GM23338 (cell line): Measurements from ENCODE around the gene RELB. TPM values are rescaled to one million over a fixed set of nuclear protein-coding genes. Genes with fewer than 3 reads are reported as not detected.

Experiments
- ATAC-seq: fragments of 200-7000 bp; cut with Tn5 transposase; 3 replicates; pipeline ENCODE4 v1.9.1; 2020
- DNase-seq: peaks from one replicate; pipeline ENCODE4 v3.0.0-alpha.2; 2015; ENCODE audit warnings: low spot score
- H2AFZ ChIP-seq: fragments of 200-600 bp; sonication (generic); 2 replicates; pipeline ENCODE4 v1.8.0; 2016; ENCODE audit warnings: antibody characterized with exemption, mild to moderate bottlenecking, moderate library complexity
- H3F3A ChIP-seq: fragments of 200-600 bp; sonication (generic); replicated peaks from 2 replicates; pipeline ENCODE4 v1.8.0; 2017; ENCODE audit warnings: antibody characterized with exemption, mixed run types, low read depth
- H3K27ac ChIP-seq: fragments of 200-600 bp; sonication (generic); 2 replicates; pipeline ENCODE4 v1.6.1; 2016; ENCODE audit warnings: low read depth
- H3K27me3 ChIP-seq: fragments of 200-600 bp; sonication (generic); 2 replicates; pipeline ENCODE4 v1.8.0; 2016; ENCODE audit warnings: mild to moderate bottlenecking, mixed run types, moderate library complexity; ENCODE audit not compliant: insufficient read depth
- H3K36me3 ChIP-seq: fragments of 200-600 bp; sonication (generic); 2 replicates; pipeline ENCODE4 v1.8.0; 2016; ENCODE audit warnings: mild to moderate bottlenecking; ENCODE audit not compliant: insufficient read depth
- H3K4me1 ChIP-seq: fragments of 200-600 bp; sonication (generic); 2 replicates; pipeline ENCODE4 v1.8.0; 2016; ENCODE audit warnings: mild to moderate bottlenecking, moderate library complexity; ENCODE audit not compliant: insufficient read depth
- H3K4me2 ChIP-seq: fragments of 200-600 bp; sonication (generic); 2 replicates; pipeline ENCODE4 v1.7.1; 2017; ENCODE audit warnings: mixed run types
- H3K4me3 ChIP-seq: fragments of 200-600 bp; sonication (generic); 2 replicates; pipeline ENCODE4 v1.6.1; 2016; ENCODE audit warnings: mixed run types
- H3K79me2 ChIP-seq: fragments of 200-600 bp; sonication (generic); replicated peaks from 2 replicates; pipeline ENCODE4 v1.8.0; 2017; ENCODE audit warnings: mild to moderate bottlenecking; ENCODE audit not compliant: insufficient read depth
- H3K9me2 ChIP-seq: fragments of 200-600 bp; sonication (generic); 2 replicates; pipeline ENCODE4 v1.8.0; 2017; ENCODE audit not compliant: insufficient read depth
- H4K20me1 ChIP-seq: fragments of 200-600 bp; sonication (generic); replicated peaks from 2 replicates; pipeline ENCODE4 v1.8.0; 2017; ENCODE audit warnings: mild to moderate bottlenecking; ENCODE audit not compliant: insufficient read depth
- H3K27ac Mint-ChIP-seq: 2 replicates; pipeline ENCODE4 v1.8.0; 2020; ENCODE audit warnings: inconsistent platforms, mild to moderate bottlenecking, moderate library complexity, mixed read lengths
- H3K27me3 Mint-ChIP-seq: 3 replicates; pipeline ENCODE4 v1.8.0; 2022; ENCODE audit warnings: low read depth, mild to moderate bottlenecking, moderate library complexity, mixed read lengths, inconsistent platforms; ENCODE audit not compliant: insufficient read depth, poor library complexity
- H3K36me3 Mint-ChIP-seq: 3 replicates; pipeline ENCODE4 v1.8.0; 2021; ENCODE audit warnings: low read depth, mild to moderate bottlenecking, inconsistent platforms, moderate library complexity, mixed read lengths
- H3K4me1 Mint-ChIP-seq: 3 replicates; pipeline ENCODE4 v1.8.0; 2020; ENCODE audit warnings: mild to moderate bottlenecking, inconsistent platforms, mixed read lengths
- H3K4me3 Mint-ChIP-seq: 3 replicates; pipeline ENCODE4 v1.8.0; 2021; ENCODE audit warnings: moderate library complexity, mild to moderate bottlenecking, inconsistent platforms, mixed read lengths
- H3K9me3 Mint-ChIP-seq: 3 replicates; pipeline ENCODE4 v1.8.0; 2020; ENCODE audit warnings: moderate library complexity, mild to moderate bottlenecking, inconsistent platforms, mixed read lengths
- CREB1 ChIP-seq: fragments of 250-450 bp; sonication (Bioruptor Pico); IDR thresholded peaks from 2 replicates; pipeline ENCODE4 v1.5.0; 2020; ENCODE audit warnings: low read depth, mild to moderate bottlenecking, moderate library complexity
- CTCF ChIP-seq, 2 experiments: fragments of 200-600 bp in 1 of 2; sonication (generic) in 1 of 2; conservative IDR thresholded peaks; 2 replicates each; pipeline versions ENCODE4 v1.5.1 to v1.6.1; 2016 to 2017; ENCODE audit warnings: antibody characterized with exemption in 2 of 2, low read depth in 2 of 2, mild to moderate bottlenecking in 2 of 2, moderate library complexity in 1 of 2
- ETS1 ChIP-seq: IDR thresholded peaks from 2 replicates; pipeline ENCODE4 v1.6.1; 2016; ENCODE audit warnings: antibody characterized with exemption
- EZH2 ChIP-seq: fragments of 200-600 bp; sonication (generic); IDR thresholded peaks from one replicate; pipeline ENCODE4 v1.8.0; 2017; ENCODE audit warnings: antibody characterized with exemption, mild to moderate bottlenecking, low read depth; ENCODE audit not compliant: unreplicated experiment
- EZH2phosphoT487 ChIP-seq: fragments of 200-600 bp; sonication (generic); IDR thresholded peaks from one replicate; pipeline ENCODE4 v1.8.1; 2018; ENCODE audit warnings: antibody characterized with exemption; ENCODE audit not compliant: unreplicated experiment
- JUNB ChIP-seq: IDR thresholded peaks from one replicate; pipeline ENCODE4 v1.6.1; 2016; ENCODE audit warnings: antibody characterized with exemption; ENCODE audit not compliant: unreplicated experiment
- NANOG ChIP-seq: IDR thresholded peaks from 2 replicates; pipeline ENCODE4 v1.6.1; 2016; ENCODE audit warnings: antibody characterized with exemption, borderline replicate concordance
- POLR2AphosphoS5 ChIP-seq: IDR thresholded peaks from 2 replicates; pipeline ENCODE4 v1.6.1; 2016; ENCODE audit warnings: antibody characterized with exemption, low read depth
- REST ChIP-seq: IDR thresholded peaks from one replicate; pipeline ENCODE4 v1.6.1; 2018; ENCODE audit warnings: antibody characterized with exemption; ENCODE audit not compliant: unreplicated experiment
- STAT1 ChIP-seq: IDR thresholded peaks from one replicate; pipeline ENCODE4 v1.6.1; 2016; ENCODE audit warnings: antibody characterized with exemption; ENCODE audit not compliant: unreplicated experiment
- ZNF114 ChIP-seq: fragments of 250-450 bp; sonication (Bioruptor Pico); IDR thresholded peaks from 2 replicates; pipeline ENCODE4 v1.5.0; 2020; ENCODE audit warnings: mild to moderate bottlenecking, moderate library complexity
- ZNF331 ChIP-seq: fragments of 250-450 bp; sonication (Bioruptor Pico); IDR thresholded peaks from 2 replicates; pipeline ENCODE4 v1.5.0; 2020; ENCODE audit warnings: low read depth, mild to moderate bottlenecking, moderate library complexity
- ZNF462 ChIP-seq: fragments of 250-450 bp; sonication (Bioruptor Pico); IDR thresholded peaks from 2 replicates; pipeline ENCODE4 v1.5.0; 2020; ENCODE audit warnings: mild to moderate bottlenecking, moderate library complexity
- polyA plus RNA-seq: library from polyadenylated mRNA; unstranded; fragments of >200 nt; fragmentation: Nextera tagmentation; extraction: Ambion mirVana; gene quantifications from 2 replicates; pipeline ENCODE4 v1.2.1, GENCODE V29; 2016
- total RNA-seq: library from RNA; depleted of rRNA; stranded (reverse); fragments of >200 nt; shearing (Covaris generic); gene quantifications from 2 replicates; pipeline ENCODE4 v1.2.3, GENCODE V29; 2014

Gene RELB
- total and polyA plus RNA-seq, 2 experiments from 2014 or later: 7.9 to 13.1 TPM

GRCh38 chr19:45079063-45079910 lies 78.0 kb downstream of the RELB start, which contains the start of gene GEMIN7:
GEMIN7 (plus strand) TSS chr19:45079260; CDS start chr19:45090115, 10,855 bp downstream.
- peak within 1 kb of the TSS; percentile 99 for H3K27ac ChIP-seq
- peaks cover 14% of the 10 kb centered on the region; the same call in 1 of the 2 replicates for H4K20me1 ChIP-seq
- no peaks in the 10 kb centered on the region for H3K9me2 ChIP-seq
- ATAC-seq: peak; percentile 52
- H3F3A ChIP-seq: peaks cover 38% of the 10 kb centered on the region
- DNase-seq: peak; percentile 93
- Mint-ChIP-seq H3K27ac (peak within 1 kb of the TSS; percentile 99), H3K4me1 (peaks cover 45% of the 10 kb centered on the region), H3K4me3 (peak within 1 kb of the TSS; percentile 98), H3K27me3 (peaks cover 14% of the 10 kb centered on the region), H3K36me3 (peaks cover 26% of the 10 kb centered on the region), H3K9me3 (peaks cover 2% of the 10 kb centered on the region; the same call in 1 of the 3 replicates)
- no peaks in the 10 kb centered on the region for H3K27me3 ChIP-seq
- peak within 1 kb of the TSS; percentile 98 for H3K4me2 ChIP-seq
- TF ChIP-seq EZH2 (no peak), EZH2phosphoT487 (no peak), REST (no peak), CTCF (conservative IDR thresholded peaks at IDR 0.05; ENCODE audit: low read depth in 2 of 2) (no peak), ZNF114 (CRISPR knock-in tag) (no peak), ZNF331 (no peak), NANOG (0 out of 2 replicates have a peak, but pooled peaks have one; percentile 11), ZNF462 (CRISPR knock-in tag) (no peak), JUNB (no peak), ETS1 (peak; percentile 42; the same call in 1 of the 2 replicates), STAT1 (no peak), CREB1 (CRISPR knock-in tag) (peak; percentile 80), POLR2AphosphoS5 (peak; percentile 62)
- H3K4me1 ChIP-seq: peaks cover 49% of the 10 kb centered on the region
- no peaks in the 10 kb centered on the region; the same call in 1 of the 2 replicates for H3K36me3 ChIP-seq
- no peak within 1 kb of the TSS; the same call in 1 of the 2 replicates for H2AFZ ChIP-seq
- H3K4me3 ChIP-seq: peak within 1 kb of the TSS; percentile 85
- H3K79me2 ChIP-seq: peaks cover 60% of the 10 kb centered on the region
